Stimulated activated CD8-positive, alpha-beta memory T cell treated with anti-CD3 and anti-CD28 coated beads, Interleukin-15, amount 100 ng/mL, for 1 hour (primary cell): ENCODE results near the gene SLC35A3.
"Not testable (repeated sequence)": the region's sequence is repeated elsewhere in the genome, so short reads cannot be mapped to it uniquely, and the experiment has no call there.

ENCODE experiments used
- DNase-seq: peaks from one replicate; pipeline ENCODE4 v3.0.0-alpha.2; 2020; ENCODE audit warnings: low read depth

SLC35A3 gene

DNA sequence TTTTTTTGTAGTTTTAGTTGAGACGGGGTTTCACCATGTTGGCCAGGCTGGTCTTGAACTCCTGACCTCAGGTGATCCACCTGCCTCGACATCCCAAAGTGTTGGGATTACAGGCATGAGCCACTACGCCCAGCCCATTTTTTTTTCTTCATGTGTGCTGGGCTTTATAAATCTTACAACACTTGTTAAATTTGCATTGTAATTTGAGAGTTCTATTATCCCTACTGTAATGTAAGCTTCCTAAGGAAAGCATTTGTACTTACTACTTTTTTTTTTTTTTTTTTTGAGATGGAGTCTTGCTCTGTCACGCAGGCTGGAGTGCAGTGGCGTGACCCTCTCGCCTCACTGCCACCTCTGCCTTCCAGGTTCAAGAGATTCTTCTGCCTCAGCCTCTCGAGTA lies 2.3 kb downstream of the SLC35A3 start:
- DNase-seq: not testable (repeated sequence)

DNA sequence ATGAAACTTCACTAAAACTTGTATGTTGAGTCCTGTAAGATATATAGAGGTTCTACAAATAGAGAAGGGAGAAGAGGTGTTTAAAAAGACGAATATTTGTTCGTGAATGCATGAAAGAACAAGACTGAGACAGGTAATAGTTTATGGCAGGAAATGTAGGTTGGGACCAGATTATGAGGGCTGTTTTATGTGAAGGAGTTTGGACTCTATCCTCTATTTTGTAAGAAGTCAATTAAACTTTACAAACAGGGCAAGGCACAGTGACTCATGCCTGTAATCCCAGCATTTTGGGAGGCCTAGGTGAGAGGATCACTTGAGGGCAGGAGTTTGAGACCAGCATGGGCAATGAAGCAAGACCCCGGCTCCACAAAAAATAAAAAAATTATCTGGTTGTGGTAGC lies 5.7 kb downstream of the SLC35A3 start:
- DNase-seq: no peak

DNA sequence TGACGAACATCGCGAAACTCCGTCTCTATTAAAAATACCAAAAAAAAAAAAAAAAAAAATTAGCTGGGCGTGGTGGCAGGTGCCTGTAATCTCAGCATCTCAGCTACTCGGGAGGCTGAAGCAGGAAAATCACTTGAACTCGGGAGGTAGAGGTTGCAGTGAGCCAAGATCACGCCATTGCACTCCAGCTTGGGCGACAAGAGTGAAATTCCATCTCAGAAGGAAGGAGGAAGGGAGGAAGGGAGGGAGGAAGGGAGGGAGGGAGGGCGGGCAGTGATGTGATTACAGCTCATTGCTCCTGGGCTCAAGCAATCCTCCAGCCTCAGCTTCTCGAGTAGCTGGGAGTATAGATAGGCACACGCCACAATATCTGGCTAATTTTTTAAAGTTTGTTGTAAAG lies 7.5 kb downstream of the SLC35A3 start:
- not testable (repeated sequence) for DNase-seq

DNA sequence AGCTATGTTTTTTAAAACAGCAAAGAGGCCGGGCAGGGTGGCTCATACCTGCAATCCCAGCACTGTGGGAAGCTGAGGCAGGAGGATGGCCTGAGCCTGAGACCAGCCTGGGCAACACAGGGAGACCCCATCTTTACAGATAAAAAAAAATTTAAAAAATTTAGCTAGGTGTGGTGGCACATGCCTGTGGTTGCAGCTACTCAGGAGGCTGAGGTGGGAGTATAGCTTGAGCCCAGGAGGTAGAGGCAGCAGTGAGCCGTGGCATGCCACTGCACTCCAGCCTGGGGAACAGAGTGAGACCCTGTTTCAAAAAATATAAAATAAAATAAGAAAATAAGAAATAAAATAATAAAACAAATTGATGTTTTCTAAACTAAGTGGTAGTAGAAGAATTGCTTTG lies 8.4 kb downstream of the SLC35A3 start:
- no peak for DNase-seq

DNA sequence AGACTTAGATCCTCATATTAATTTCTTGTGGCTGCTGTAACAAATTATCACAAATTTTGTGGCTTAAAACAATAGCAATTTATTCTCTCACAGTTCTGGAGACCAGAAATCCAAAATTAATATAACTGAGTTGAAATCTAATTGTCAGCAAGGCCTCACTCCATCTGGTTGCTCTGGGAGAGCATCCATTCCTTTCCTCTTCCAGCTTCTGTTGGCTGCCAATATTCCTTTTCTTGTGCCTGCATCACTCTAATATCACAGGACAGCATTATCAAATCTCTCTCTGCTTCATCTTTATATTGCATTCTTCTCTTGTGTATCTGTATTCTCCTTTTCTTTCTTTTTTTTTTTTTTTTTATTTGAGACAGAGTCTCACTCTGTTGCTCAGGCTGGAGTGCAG lies 9.3 kb downstream of the SLC35A3 start:
- no peak for DNase-seq

DNA sequence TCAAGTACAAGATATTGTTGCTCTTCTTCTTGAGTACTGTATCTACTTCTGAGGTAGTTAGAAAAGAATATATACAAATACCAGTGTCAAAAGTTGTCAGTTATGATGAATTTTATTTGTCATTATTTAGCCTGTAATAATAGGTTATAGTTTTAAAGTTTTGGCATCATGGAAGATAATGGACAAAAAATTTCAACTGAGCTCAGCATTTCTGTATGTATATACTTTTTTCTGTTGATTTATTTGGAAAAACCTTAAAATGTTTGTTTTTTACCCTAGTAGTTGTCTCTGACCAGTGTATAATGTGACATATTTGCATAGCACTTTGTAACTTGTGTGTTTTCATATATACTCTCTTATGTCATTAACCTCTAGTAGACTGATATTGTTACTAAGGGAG lies 11.1 kb downstream of the SLC35A3 start:
- no peak for DNase-seq

DNA sequence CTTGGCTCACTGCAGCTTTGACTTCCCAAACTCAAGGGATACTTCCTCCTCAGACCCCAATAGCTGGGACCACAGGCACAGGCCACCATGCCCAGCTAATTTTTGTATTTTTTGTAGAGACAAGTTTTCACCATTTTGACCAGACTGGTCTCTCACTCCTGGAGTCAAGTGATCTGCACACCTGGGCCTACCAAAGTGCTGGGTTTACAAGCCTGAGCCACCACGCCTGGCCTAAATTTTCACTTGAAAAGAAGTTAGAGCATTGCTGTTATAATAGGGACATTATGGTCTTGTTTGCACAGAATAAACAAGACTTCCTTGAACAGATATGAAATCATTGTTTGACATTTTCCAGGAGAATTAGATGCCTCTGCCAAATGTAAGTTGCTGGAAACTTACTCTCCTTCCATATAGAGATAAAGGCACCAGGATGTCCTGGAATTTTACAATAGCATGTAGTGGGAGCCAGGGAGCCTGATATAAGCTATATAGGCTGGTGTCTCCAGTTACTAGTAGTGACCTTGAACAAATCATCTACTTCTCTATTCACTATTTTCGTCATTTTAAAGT lies 16.9 kb downstream of the SLC35A3 start:
- no peak for DNase-seq

DNA sequence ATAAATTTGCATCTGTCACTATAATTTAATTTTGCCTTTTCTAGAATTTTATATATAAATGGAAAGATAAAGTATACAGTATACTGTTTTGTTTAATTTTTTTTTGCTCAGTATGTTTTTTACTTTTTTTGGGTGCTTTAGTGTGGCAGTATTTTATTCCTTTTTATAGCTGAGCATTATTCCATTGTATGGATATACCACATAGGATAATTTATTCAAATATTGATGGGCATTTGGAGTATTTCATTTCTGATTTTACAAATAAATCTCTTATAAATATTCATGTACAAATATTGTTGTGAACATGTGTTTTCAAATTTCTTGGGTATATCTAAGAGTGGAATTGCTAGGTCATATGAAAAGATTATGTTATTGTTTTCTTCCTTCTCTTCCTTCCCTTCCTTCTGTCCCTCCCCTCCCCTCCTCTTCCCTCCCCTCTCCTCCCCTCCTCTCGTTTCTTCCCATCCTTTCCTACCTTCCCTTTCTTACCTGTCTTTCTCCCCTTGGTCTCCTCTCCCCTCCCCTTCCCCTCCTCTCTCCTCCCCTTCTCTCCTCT lies 18.5 kb downstream of the SLC35A3 start:
- no peak for DNase-seq

DNA sequence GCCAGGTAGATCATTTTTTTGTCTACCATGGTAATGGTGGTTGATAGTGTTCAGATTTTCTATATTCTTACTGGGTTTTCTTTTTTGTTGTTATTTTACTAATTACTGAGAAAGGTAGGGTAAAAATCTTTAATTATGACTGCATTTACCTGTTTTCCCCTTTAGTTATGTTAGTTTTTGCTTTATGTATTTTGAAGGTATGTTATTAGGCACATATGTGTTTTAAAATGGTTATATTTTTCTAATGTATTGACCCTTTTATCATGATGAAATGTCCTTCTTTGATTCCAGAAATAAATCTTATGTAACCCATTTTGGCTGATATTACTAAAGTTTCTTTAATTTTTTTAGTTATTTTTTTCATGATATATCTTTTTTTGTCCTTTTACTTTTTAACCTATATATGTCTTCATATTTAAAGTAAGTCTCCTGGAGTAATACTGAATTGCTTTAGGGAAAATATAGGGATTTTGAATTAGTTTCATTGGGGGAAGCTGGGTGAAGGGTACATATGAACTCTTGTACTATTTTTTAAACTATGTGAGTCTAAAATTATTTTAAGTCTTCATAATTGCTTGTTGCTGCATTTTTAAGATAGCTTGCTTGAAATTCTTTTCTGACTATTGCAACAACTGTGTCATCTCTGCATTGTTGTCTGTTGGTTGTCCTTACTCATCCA lies 22.4 kb downstream of the SLC35A3 start:
- no peak for DNase-seq

DNA sequence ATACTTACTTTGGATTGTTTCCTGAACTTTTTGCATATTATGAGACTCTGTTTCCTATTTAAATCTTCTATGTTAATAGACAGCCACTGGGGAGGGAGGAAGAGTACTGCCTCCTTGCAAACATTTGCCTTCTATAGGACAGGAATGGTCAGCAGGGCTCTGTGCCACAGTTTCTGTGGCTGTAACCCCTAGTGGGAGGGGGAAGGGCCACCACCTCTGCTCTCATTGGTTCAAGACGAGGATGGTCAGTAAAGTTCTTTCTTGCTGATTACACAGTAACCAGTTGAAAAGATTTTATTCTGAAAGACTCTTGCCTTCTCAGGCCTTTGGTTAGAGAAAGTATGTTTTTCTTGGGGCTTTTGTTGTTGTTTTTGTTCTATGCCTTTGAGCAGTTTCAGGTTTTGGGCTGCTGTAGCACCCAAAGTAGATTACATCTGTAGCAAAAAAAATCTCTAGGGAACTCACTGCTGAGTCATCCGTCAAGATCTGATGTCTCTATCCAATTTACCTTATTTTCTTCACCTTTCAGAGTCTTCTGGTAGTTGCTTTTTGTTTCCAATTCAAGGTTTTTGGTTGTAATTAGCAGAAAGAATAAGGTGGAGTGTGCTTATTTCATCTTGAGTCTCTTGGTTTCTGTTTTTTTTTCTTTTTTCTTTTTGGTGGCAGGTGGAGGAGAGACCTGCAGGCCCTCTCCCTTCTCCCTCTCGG lies 23.1 kb downstream of the SLC35A3 start:
- no peak for DNase-seq

DNA sequence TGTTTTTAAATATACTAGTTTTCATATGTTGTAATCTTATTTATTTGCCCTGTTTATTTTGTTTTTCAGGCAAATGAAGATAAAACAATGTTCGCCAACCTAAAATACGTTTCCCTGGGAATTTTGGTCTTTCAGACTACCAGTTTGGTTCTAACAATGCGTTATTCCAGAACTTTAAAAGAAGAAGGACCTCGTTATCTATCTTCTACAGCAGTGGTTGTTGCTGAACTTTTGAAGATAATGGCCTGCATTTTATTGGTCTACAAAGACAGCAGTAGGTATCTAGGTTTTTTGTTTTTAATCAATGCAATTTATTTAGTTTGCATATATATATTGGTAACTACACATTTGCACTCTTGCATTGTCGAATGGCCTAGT lies 23.7 kb downstream of the SLC35A3 start:
- no peak for DNase-seq

DNA sequence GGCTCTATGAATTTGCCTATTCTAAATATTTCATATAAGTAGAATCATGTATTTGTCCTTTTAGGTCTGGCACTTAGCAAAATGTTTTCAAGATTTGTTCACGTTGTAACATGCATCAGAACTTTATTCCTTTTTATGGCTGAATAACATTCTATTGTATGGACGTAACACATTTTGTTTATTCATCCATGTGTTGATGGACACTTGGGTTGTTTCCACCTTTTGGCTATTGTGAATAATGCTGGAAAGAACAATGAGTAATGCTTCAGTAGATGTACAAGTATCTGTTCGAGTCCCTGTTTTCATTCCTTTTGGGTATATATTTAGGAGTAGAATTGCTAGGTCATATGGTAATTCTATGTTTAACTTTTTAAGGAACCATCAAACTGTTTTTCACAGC lies 24.7 kb downstream of the SLC35A3 start:
- DNase-seq: no peak

DNA sequence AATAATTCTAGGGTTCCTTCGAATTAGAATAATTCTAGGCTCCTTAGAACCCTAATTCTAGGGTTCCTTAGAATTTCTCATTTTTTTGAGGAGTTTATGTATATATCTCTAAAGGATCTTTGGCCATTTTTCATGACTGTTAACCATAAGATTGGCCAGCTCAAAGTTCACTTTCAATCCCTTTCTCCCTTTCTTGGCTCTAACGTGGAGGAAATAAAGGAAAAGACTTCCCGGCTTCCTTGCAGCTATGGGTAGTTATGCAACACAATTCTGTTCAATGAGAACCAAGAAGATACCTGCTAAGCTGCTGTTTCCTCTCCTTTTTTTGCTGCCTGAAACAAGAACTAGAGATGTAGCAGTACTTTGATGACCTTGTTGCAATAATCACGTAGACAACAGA lies 27.2 kb downstream of the SLC35A3 start:
- no peak for DNase-seq

DNA sequence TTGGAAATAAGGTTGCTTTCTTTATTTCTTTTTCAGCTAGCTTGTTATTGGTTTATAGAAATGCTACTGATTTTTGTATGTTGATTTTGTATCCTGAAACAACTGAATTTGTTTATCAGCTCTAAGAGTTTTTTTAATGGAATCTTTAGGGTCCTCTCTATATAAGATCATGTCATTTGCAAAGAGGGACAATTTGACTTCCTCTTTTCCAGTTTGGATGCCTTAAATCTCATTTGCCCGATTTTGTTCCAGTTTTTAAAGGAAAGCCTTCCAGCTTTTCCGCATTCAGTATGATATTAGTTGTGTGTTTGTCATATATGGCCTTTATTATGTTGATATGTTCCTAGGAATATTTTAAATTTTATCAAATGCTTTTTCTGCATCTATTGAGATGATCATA lies 31.7 kb downstream of the SLC35A3 start:
- no peak for DNase-seq

DNA sequence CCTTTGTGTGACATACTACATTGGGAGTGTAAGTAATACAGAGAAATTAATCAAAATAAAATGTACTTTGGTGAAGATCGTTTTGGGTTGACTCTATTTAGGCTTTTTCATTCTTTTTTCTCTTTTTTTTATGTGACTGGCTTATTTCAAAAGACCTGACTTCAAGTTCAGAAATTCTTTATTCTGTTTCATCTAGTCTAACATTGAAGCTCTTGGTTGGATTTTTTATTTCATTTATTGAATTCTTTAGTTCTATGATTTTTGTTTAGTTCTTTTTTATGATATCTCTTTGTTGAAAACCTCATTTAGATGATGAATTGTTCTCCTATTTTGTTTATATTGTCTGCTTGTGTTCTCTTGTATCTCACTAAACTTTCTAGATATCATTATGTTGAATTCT lies 35.6 kb downstream of the SLC35A3 start:
- no peak for DNase-seq

DNA sequence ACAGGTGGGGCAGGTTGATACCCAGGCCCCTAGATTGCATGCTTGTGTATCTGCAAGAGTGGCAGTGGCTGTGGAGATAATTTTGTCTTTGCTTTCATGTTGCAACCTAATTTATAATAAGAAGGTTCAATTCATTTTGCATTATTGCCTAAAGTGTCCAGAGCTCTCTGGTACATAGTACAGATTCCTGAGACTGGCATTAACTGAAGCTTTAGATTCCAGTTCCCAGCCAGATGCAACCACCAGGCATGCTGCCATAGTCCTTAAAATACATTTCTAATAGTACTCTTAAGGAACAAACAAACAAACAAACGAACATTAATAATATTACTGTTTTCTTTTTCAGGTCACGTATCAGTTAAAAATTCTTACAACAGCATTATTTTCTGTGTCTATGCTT lies 36.9 kb downstream of the SLC35A3 start:
- no peak for DNase-seq

DNA sequence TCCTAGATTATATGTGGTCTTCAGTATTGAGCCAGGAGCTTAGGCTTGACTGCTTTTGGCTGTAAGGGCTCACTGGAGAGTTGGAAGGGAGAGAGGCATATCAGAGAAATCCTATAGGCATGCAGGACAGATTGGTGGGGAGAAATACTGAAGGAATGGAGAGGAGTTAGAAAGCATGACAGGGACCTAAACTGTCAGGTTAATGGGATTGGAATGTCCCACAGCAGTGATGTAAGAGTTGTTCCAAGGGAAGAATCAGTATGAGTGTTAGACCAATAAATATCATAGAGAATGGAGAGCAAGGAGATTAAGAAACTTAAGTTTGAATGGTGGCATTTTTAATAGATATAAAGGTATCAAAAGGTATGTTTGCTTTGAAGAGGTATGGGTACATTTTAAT lies 39.7 kb downstream of the SLC35A3 start:
- no peak for DNase-seq

DNA sequence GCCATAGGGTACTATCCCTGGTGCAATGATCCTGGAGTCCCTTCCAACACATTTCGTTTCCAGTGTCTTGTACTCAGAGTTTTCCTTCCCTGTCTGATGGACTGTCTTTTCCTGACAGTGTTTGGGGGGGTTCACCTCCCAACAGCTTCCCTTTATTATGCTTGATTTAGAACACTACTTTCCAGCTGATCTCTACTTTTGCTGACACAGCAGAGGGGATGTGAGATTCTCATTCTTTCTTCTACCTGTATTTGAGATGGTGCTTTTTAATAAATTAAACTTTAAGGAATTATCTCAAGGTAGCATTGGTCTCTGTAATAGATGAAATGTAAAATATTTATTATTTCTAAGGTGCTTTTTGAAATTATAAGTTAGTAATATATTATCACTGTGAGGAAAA lies 41.0 kb downstream of the SLC35A3 start:
- DNase-seq: no peak

DNA sequence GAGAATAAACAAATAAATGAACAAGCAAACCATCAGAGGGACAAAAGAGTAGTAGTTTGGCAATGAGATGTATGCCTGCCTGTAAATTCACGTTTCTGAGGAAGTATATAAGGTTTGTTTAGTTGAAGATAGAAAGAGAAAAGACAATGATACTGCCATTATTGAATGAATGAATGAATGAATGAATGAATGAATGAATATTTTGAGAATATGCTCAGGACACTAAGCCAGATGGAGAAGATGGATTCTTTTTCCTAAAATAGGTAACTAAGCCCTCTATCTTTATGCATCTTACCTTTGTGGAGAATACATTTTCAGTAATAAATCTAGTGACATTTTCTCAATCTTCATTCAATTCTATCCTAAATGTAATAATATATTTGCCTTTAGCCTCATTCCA lies 49.4 kb downstream of the SLC35A3 start:
- no peak for DNase-seq

DNA sequence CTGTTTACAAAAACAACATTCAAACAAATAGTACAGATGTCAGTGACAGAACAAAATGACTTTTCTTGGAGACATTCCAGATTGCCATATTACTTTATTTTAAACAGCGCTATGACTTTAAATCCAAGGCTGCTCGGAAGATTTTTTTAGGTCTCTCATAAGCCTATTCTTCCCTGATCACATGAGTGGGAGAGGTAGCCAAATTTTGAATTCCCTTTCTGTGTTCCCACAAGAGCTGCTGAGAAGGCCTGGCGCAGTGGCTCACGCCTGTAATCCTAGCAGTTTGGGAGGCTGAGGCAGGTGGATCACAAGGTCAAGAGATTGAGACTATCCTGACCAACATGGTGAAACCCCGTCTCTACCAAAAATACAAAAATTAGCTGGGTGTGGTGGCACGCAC lies 53.7 kb downstream of the SLC35A3 start:
- no peak for DNase-seq

DNA sequence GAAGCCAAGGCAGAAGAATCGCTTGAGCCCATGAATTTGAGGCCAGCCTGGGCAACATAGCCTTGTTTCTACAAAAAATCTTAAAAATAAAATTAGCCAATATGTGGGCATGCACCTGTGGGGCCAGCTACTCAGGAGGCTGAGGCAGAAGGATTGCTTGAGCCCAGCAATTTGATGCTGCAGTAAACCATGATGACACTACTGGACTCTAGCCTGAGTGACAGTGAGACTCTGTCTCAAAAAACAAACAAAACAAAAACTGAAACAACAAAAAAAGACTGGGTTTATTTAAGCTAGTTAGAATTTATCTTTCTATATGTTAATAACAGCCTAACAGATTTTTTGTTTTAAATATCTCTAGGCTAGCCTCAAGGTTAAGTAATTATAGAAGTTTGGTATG lies 57.4 kb downstream of the SLC35A3 start:
- DNase-seq: no peak

DNA sequence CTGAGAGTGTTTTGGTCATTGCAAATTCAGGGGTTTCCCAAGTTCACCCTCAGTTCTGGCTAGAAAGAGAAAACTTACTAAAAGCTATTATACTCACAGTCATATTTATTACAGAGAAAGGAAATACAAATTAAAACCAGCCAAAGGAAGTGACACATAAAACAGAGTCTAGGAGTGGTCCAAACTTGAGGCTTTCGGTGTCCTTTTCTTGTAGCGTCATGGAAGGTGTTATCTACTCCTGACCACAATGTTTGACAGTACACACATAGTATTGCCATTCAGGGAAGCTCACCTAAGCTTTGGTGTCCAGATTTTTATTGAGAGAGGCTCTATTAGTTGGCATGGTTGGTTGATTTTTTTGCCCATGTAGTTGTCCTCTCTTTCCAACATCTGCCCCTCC lies 59.0 kb downstream of the SLC35A3 start:
- no peak for DNase-seq

DNA sequence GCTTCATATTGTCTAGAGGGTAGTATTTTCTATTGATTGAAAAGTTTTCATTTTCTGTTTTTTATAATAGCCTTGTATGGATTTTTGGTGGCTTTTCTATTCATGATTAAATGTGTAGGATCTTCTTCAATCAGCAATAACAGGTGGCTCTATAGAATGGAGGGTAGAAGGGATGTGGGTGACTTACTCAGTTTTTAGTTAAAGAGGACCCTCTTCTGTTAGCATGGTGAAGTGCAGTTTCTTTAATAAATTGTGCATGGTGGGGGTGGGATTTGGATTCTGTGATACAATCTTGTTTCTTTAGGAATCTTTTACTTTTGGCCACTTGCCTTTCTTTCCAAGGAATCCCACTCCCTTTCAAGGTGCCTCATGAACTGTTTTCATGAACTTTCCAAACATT lies 64.7 kb downstream of the SLC35A3 start:
- no peak for DNase-seq

DNA sequence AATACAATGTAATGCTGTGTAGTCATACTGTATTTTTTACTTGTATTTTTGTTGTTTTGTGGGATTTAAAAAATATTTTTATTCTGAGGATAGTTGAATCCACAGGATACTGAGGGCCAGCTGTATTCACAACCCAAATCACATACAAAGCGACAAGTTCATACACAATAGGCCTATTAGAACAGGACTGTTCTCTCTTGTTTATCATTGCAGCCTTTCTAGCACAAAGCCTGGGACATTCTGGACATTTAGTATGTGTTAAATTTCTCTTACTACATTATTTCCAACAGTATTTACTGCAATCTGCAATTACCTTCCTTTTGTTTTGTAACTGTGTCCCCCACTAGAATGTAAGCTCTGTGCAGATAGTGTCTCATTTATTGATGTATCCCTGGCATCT lies 65.4 kb downstream of the SLC35A3 start:
- no peak for DNase-seq
